GM10266 (cell line): ENCODE measurements around the gene HDAC8.

Experiments
- DNase-seq: peaks from one replicate; pipeline ENCODE4 v3.0.0; 2012; ENCODE audit errors: extremely low spot score
- CTCF ChIP-seq: IDR thresholded peaks from 2 replicates; pipeline ENCODE4 v1.5.1; 2012; ENCODE audit warnings: mild to moderate bottlenecking, low read depth; ENCODE audit not compliant: control insufficient read depth, insufficient read depth; ENCODE audit errors: missing control alignments

Gene HDAC8

GRCh38 chrX:72316408-72317110 is 256.1 kb downstream of the HDAC8 start:
- no peak for TF ChIP-seq CTCF
- DNase-seq, result no peak

- no peak for DNase-seq
- TF ChIP-seq CTCF, result no peak
Measured at GRCh38 chrX:72314881-72315280, 257.8 kb downstream of the HDAC8 start.

GRCh38 chrX:72313707-72314641 is 258.7 kb downstream of the HDAC8 start:
- no peak for DNase-seq
- TF ChIP-seq CTCF, result no peak

GRCh38 chrX:72312311-72312940 is 260.2 kb downstream of the HDAC8 start:
- no peak for DNase-seq
- no peak for TF ChIP-seq CTCF

GRCh38 chrX:72309297-72310071 is 263.2 kb downstream of the HDAC8 start:
- no peak for DNase-seq
- TF ChIP-seq CTCF, result no peak

GRCh38 chrX:72308566-72309296 is 263.9 kb downstream of the HDAC8 start:
- DNase-seq, result peak; percentile 46
- TF ChIP-seq CTCF, result no peak
